Tibial nerve (tissue), 4 donors: ENCODE results near the gene PCDHA3. TPM values are rescaled to one million over a fixed set of nuclear protein-coding genes. Genes with fewer than 3 reads are reported as not detected.
"Not testable (repeated sequence)": the region's sequence is repeated elsewhere in the genome, so short reads cannot be mapped to it uniquely, and the experiment has no call there.

Experiments used
- DNase-seq, 2 donors: peaks; one replicate each; pipeline ENCODE4 v3.0.0-alpha.2; 2019; ENCODE audit warnings: low spot score in 2 of 2
- H3K27ac ChIP-seq, 4 donors: fragments of 200-600 bp; sonication (generic) in 3 of 4; one replicate each; pipeline ENCODE4 v1.5.1; 2017 to 2019; ENCODE audit warnings: mild to moderate bottlenecking in 1 of 4
- H3K27me3 ChIP-seq, 2 donors: fragments of 200-600 bp; sonication (generic) in 1 of 2; one replicate each; pipeline versions ENCODE4 v1.5.1 to v1.6.0; 2017 to 2019
- H3K36me3 ChIP-seq, 3 donors: fragments of 200-600 bp; sonication (generic); one replicate each; pipeline ENCODE4 v1.5.1; 2018 to 2019
- H3K4me1 ChIP-seq, 4 donors: fragments of 200-600 bp; sonication (generic) in 3 of 4; one replicate each; pipeline ENCODE4 v1.5.1; 2017 to 2019
- H3K4me3 ChIP-seq, 4 donors: fragments of 200-600 bp; sonication (generic) in 3 of 4; one replicate each; pipeline ENCODE4 v1.5.1; 2017 to 2019; ENCODE audit warnings: mild to moderate bottlenecking in 1 of 4, moderate library complexity in 1 of 4
- H3K9me3 ChIP-seq, 4 donors: fragments of 200-600 bp; sonication (generic) in 3 of 4; one replicate each; pipeline ENCODE4 v1.5.1; 2017 to 2019
- CTCF ChIP-seq, 5 experiments: fragments of 200-600 bp in 3 of 5; fragments of 450-650 bp in 2 of 5; sonication (generic) in 3 of 5; IDR thresholded peaks; one replicate each; pipeline ENCODE4 v1.5.1; 2016 to 2019; ENCODE audit warnings: antibody characterized with exemption in 5 of 5, mild to moderate bottlenecking in 3 of 5, moderate library complexity in 2 of 5
- EP300 ChIP-seq, 2 donors: sonication (generic); formaldehyde crosslinking; IDR thresholded peaks; one replicate each; pipeline ENCODE4 v1.6.1; 2017; ENCODE audit warnings: antibody characterized with exemption in 2 of 2, mild to moderate bottlenecking in 1 of 2
- POLR2A ChIP-seq, 2 donors: fragments of 450-650 bp; IDR thresholded peaks; one replicate each; pipeline ENCODE4 v1.6.1; 2017; ENCODE audit warnings: antibody characterized with exemption in 2 of 2, mild to moderate bottlenecking in 2 of 2, moderate library complexity in 2 of 2
- WGBS, 2 donors: methylation state at CpG; one replicate each; pipeline ENCODE4 v1.1.5; 2018; 5-methylcytosine and 5-hydroxymethylcytosine counted together
- total RNA-seq, 4 donors: library from RNA; depleted of rRNA; stranded (reverse); fragments of >200 nt; gene quantifications; one replicate each; pipeline ENCODE4 v1.1.0, GENCODE V29; 2016

PCDHA3 gene
- total RNA-seq, 4 donors from 2014 or later: 0.84 to 3.5 (median 0.94) TPM

DNA sequence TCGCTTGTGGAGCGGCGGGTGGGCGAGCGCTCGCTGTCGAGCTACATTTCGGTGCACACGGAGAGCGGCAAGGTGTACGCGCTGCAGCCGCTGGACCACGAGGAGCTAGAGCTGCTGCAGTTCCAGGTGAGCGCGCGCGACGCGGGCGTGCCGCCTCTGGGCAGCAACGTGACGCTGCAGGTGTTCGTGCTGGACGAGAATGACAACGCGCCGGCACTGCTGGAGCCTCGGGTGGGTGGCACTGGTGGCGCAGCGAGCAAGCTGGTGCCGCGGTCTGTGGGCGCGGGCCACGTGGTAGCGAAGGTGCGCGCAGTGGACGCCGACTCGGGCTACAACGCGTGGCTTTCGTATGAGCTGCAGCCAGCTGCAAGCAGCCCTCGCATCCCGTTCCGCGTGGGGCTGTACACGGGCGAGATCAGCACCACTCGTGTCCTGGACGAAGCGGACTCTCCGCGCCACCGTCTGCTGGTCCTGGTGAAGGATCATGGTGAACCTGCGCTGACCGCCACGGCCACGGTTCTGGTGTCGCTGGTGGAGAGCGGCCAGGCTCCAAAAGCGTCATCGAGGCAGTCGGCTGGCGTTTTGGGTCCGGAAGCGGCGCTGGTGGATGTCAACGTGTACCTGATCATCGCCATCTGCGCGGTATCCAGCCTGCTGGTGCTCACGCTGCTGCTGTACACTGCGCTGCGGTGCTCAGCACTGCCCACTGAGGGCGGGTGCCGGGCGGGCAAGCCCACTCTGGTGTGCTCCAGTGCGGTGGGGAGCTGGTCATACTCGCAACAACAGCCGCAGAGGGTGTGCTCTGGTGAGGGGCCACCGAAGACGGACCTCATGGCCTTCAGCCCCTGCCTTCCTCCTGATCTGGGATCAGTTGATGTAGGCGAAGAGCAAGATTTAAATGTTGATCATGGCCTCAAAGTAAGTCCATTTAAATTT is 42.2 kb downstream of the PCDHA3 start:
- no peak for DNase-seq
- Histone ChIP-seq H3K9me3 (peaks cover 0 to 50% (median 6%) of the 10 kb centered on the region in 4 donors), H3K36me3 (no peaks in the 10 kb centered on the region), H3K4me3 (no peak overlapping the region), H3K27me3 (no peaks in the 10 kb centered on the region), H3K4me1 (no peaks in the 10 kb centered on the region), H3K27ac (no peak overlapping the region)
- 44 to 50% methylated on average over 47 to 80 of the region's 87 CpGs for WGBS, 2 donors
- TF ChIP-seq POLR2A (IDR thresholded peaks at IDR 0.05) (no peak), CTCF (IDR thresholded peaks at IDR 0.05) (no peak), EP300 (IDR thresholded peaks at IDR 0.05) (no peak)

- not testable (repeated sequence) for H3K4me1 ChIP-seq, H3K36me3 ChIP-seq, DNase-seq, H3K27ac ChIP-seq, H3K4me3 ChIP-seq, H3K27me3 ChIP-seq
- peaks cover 0 to 62% (median 1%) of the 10 kb centered on the region in 4 donors for H3K9me3 ChIP-seq
- WGBS, 2 donors: 23 to 25% methylated on average over 24 to 34 of the region's 48 CpGs
Observed at GRCh38 chr5:140848139-140849102, 47.6 kb downstream of the PCDHA3 start, which contains the start of gene PCDHA9. PCDHA9 (plus strand) TSS chr5:140848382; CDS start chr5:140848496, 114 bp downstream.

- H3K36me3 ChIP-seq, H3K27me3 ChIP-seq: not testable (repeated sequence)
Observed at GRCh38 chr5:140849831-140850634, 49.2 kb downstream of the PCDHA3 start.

More at GRCh38 chr5:140849831-140850634, 49.2 kb downstream of the PCDHA3 start:
- peaks cover 0 to 58% (median 1%) of the 10 kb centered on the region in 4 donors for H3K9me3 ChIP-seq
- DNase-seq, H3K4me3 ChIP-seq, H3K4me1 ChIP-seq, H3K27ac ChIP-seq: not testable (repeated sequence)
- WGBS, 2 donors: 48 to 52% methylated on average over 52 to 97 of the region's 101 CpGs

Other genes with a start within 250 kb of the PCDHA3 start
- gene SRA1, start 243.6 kb upstream of the PCDHA3 start, total RNA-seq: 10 to 100 TPM; 16.6 to 23.7 (median 19.2) TPM
- 10 to 100 TPM; 43.7 to 70.8 (median 48.4) TPM for gene APBB3, start 236.5 kb upstream of the PCDHA3 start, total RNA-seq
- gene SLC35A4, start 236.2 kb upstream of the PCDHA3 start, total RNA-seq: 10 to 100 TPM; 22.9 to 36.9 (median 26.8) TPM
- 10 to 100 TPM; 54.6 to 81.0 (median 77.0) TPM for gene CD14, start 167.9 kb upstream of the PCDHA3 start, total RNA-seq
- 100 to 1,000 TPM in 1 of 4 donors, 10 to 100 TPM in 3; 72.8 to 129 (median 93.0) TPM for gene TMCO6, start 161.6 kb upstream of the PCDHA3 start, total RNA-seq
- gene NDUFA2, start 153.4 kb upstream of the PCDHA3 start, total RNA-seq: 10 to 100 TPM; 52.2 to 80.6 (median 64.3) TPM
- gene IK, start 153.2 kb upstream of the PCDHA3 start, total RNA-seq: 100 to 1,000 TPM in 2 of 4 donors, 10 to 100 TPM in 2; 91.6 to 142 (median 108) TPM
- 10 to 100 TPM; 15.1 to 33.0 (median 21.1) TPM for gene WDR55, start 136.2 kb upstream of the PCDHA3 start, total RNA-seq
- gene DND1, start 127.5 kb upstream of the PCDHA3 start, total RNA-seq: 1 to 10 TPM; 1.3 to 6.1 (median 2.0) TPM
- gene HARS1, start 109.7 kb upstream of the PCDHA3 start, total RNA-seq: 10 to 100 TPM; 45.4 to 63.9 (median 48.6) TPM
- gene HARS2, start 109.6 kb upstream of the PCDHA3 start, total RNA-seq: 10 to 100 TPM; 33.9 to 41.2 (median 35.1) TPM
- 10 to 100 TPM; 25.5 to 43.1 (median 33.6) TPM for gene ZMAT2, start 100.6 kb upstream of the PCDHA3 start, total RNA-seq
- not detected for gene PCDHA1, start 14.9 kb upstream of the PCDHA3 start, total RNA-seq
- gene PCDHA2, start 6.2 kb upstream of the PCDHA3 start, total RNA-seq: under 1 TPM in 1 of 4 donors, not detected in 3; 0.21 TPM
- 1 to 10 TPM; 1.6 to 5.7 (median 2.0) TPM for gene PCDHA4, start 6.0 kb downstream of the PCDHA3 start, total RNA-seq
- gene PCDHA5, start 20.6 kb downstream of the PCDHA3 start, total RNA-seq: 1 to 10 TPM in 1 of 4 donors, under 1 TPM in 3; 0.39 to 2.7 (median 0.54) TPM
- gene PCDHA6, start 26.9 kb downstream of the PCDHA3 start, total RNA-seq: 1 to 10 TPM; 1.3 to 1.9 (median 1.4) TPM
- 1 to 10 TPM; 1.2 to 2.9 (median 1.7) TPM for gene PCDHA7, start 33.2 kb downstream of the PCDHA3 start, total RNA-seq
- gene PCDHA8, start 40.1 kb downstream of the PCDHA3 start, total RNA-seq: 1 to 10 TPM in 1 of 4 donors, under 1 TPM in 3; 0.63 to 2.0 (median 0.84) TPM
- 1 to 10 TPM in 1 of 4 donors, under 1 TPM in 3; 0.39 to 1.8 (median 0.64) TPM for gene PCDHA9, start 47.3 kb downstream of the PCDHA3 start, total RNA-seq
- gene PCDHA10, start 54.8 kb downstream of the PCDHA3 start, total RNA-seq: 1 to 10 TPM in 3 of 4 donors, under 1 TPM in 1; 0.78 to 4.4 (median 2.4) TPM
- 1 to 10 TPM in 1 of 4 donors, under 1 TPM in 3; 0.60 to 1.3 (median 0.91) TPM for gene PCDHA11, start 67.9 kb downstream of the PCDHA3 start, total RNA-seq
- 10 to 100 TPM in 1 of 4 donors, 1 to 10 TPM in 3; 3.3 to 10.5 (median 6.7) TPM for gene PCDHA12, start 74.3 kb downstream of the PCDHA3 start, total RNA-seq
- gene PCDHA13, start 81.1 kb downstream of the PCDHA3 start, total RNA-seq: 1 to 10 TPM in 3 of 4 donors, under 1 TPM in 1; 0.66 to 3.0 (median 1.7) TPM
- gene PCDHAC1, start 125.2 kb downstream of the PCDHA3 start, total RNA-seq: 1 to 10 TPM; 1.2 to 3.3 (median 2.7) TPM
- gene PCDHAC2, start 165.4 kb downstream of the PCDHA3 start, total RNA-seq: 1 to 10 TPM in 3 of 4 donors, under 1 TPM in 1; 0.78 to 4.2 (median 2.5) TPM